Uterus (tissue), 2 donors: Measurements from ENCODE around the gene HSPG2.

Source experiments
- POLR2A ChIP-seq, 2 donors: fragments of 450-650 bp; IDR thresholded peaks; one replicate each; pipeline ENCODE4 v1.6.1; 2016; ENCODE audit warnings: antibody characterized with exemption in 2 of 2, mild to moderate bottlenecking in 1 of 2, moderate library complexity in 1 of 2
- TF ChIP-seq, protein P1 (sequence below), 4 experiments: fragments of 200-600 bp in 2 of 4; fragments of 450-650 bp in 2 of 4; sonication (generic) in 2 of 4; IDR thresholded peaks; one replicate each; pipeline ENCODE4 v1.5.1; 2016 to 2019; ENCODE audit warnings: antibody characterized with exemption in 4 of 4, mild to moderate bottlenecking in 2 of 4, moderate library complexity in 1 of 4

DNA sequence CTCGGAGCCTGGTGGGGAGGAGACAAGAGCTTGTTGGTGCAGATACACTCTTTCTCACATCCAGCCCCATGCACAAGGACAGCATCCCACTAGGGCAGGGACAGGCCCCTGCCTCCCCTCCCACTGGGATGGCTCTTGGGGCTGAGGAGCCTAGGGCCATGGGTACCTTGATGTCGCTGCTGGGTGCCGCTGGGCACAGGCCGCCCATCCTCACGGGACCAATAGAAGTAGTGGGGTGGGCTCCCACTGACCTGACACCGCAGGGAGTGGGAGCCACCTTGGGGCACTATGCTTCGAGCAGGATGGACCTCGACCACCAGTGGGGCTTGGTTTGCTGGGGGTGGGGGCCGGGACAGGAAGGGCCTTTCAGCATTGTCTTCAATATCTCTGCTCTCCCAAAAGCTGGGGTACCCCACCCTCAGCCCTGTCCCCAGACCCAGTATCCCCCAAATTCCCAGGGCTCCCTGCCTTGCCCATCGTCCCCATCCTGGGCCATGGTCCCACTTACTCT, 77.4 kb downstream of the HSPG2 start:
- TF ChIP-seq, protein P1, sequence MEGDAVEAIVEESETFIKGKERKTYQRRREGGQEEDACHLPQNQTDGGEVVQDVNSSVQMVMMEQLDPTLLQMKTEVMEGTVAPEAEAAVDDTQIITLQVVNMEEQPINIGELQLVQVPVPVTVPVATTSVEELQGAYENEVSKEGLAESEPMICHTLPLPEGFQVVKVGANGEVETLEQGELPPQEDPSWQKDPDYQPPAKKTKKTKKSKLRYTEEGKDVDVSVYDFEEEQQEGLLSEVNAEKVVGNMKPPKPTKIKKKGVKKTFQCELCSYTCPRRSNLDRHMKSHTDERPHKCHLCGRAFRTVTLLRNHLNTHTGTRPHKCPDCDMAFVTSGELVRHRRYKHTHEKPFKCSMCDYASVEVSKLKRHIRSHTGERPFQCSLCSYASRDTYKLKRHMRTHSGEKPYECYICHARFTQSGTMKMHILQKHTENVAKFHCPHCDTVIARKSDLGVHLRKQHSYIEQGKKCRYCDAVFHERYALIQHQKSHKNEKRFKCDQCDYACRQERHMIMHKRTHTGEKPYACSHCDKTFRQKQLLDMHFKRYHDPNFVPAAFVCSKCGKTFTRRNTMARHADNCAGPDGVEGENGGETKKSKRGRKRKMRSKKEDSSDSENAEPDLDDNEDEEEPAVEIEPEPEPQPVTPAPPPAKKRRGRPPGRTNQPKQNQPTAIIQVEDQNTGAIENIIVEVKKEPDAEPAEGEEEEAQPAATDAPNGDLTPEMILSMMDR (IDR thresholded peaks at IDR 0.05) = no peak
- no peak for TF ChIP-seq POLR2A (IDR thresholded peaks at IDR 0.05)
